GM21526 (cell line): Measurements from ENCODE around the gene NEU1.
"Not testable (repeated sequence)": the region's sequence is repeated elsewhere in the genome, so short reads cannot be mapped to it uniquely, and the experiment has no call there.

ENCODE experiments used
- ATAC-seq: cut with Tn5 transposase; IDR thresholded peaks from one replicate; pipeline ENCODE4 v1.9.1; 2021; ENCODE audit warnings: moderate library complexity; ENCODE audit not compliant: unreplicated experiment, low FRiP score

NEU1 gene

DNA sequence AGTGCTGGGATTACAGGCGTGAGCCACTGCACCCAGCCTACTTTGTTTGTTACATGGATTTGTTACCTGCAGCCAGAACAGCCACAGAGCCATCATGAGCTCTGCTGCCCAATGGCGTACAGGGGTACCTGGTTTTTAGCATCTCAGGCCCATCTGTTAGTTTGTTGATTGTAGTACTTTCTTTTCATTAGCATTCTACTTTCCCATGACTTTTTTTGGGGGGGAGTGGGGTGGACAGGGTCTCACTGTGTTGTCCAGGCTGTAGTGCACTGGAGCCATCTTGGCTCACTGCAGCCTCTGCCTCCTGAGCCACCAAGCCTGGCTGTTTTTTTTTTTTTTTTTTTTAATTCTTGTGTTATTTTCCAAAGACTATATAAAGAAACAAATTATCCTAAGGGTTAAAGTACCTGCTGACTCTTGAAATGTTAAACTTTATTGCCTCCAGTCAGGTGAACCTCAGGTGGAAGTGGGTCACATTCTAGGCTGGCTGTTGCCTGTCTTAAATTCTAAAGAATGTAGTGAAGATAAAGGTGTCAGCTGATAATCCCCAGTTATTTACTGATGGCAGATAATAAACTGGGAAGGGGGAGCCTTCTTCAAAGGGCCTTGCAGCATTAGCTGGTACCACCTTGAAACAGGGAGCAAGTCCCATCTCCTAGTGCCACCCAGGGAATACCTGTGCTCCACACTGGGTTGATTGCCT, 15.2 kb downstream of the NEU1 start:
- ATAC-seq: no peak

DNA sequence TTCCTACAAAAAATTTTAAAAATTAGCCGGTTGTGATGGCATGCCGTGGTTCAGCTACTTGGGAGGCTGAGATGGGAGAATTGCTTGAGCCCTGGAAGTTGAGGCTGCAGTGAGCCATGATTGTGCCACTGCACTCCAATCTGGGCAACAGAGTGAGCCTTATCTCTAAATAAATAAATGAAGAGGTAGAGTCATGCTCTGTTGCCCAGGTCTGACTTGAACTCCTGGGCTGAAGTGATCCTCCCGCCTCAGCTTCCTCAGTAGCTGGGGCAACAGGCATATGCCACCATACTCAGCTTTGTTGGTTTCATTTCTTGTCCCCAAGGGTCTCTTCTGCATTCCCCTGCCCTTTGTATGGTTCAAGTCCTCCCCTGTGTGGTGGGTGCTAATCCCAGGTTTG, 18.1 kb downstream of the NEU1 start:
- ATAC-seq: no peak

DNA sequence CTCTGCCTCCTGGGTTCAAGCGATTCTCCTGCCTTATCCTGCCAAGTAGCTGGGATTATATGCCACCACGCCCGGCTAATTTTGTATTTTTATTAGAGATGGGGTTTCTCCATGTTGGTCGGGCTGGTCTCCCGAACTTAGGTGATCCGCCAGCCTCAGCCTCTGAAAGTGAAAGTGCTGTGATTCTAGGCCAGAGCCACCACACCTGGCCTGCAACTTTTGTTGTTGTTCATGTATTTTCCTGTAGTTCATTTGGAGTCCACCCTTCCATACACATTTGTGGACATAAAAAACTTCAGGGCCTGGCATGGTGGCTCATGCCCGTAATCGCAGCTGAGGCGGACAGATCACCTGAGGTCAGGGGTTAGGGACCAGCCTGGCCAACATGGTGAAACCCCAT, 20.6 kb downstream of the NEU1 start:
- no peak for ATAC-seq

DNA sequence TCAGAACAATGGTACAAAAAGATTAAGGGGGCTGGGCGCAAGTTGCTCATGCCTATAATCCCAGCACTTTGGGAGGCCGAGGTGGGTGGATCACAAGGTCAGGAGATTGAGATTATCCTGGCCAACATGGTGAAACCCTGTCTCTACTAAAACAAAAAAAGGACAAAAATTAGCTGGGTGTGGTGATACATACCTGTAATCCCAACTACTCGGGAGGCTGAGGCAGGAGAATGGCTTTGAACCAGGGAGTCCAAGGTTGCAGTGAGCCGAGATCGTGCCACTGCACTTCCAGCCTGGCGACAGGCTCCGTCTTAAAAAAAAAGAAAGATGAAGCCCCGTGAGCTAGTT, 22.9 kb downstream of the NEU1 start:
- ATAC-seq: not testable (repeated sequence)

DNA sequence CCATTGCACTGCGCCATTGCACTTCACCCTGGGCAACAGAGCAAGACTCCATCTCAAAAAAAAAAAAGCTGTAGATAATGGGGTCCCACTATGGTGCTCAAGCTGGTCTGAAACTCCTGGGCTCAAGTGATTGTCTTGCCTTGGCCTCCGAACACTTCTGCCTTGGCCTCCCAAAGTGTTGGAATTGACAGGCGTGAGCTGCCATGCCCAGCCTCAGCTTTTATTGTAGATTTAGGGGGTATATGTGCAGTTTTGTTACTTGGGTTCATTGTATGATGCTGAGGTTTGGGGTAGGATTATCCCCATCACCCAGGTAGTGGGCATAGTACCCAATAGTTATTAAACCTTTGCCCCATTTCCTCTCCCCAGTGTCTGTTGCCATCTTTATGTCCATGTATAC, 23.7 kb downstream of the NEU1 start:
- ATAC-seq: no peak

DNA sequence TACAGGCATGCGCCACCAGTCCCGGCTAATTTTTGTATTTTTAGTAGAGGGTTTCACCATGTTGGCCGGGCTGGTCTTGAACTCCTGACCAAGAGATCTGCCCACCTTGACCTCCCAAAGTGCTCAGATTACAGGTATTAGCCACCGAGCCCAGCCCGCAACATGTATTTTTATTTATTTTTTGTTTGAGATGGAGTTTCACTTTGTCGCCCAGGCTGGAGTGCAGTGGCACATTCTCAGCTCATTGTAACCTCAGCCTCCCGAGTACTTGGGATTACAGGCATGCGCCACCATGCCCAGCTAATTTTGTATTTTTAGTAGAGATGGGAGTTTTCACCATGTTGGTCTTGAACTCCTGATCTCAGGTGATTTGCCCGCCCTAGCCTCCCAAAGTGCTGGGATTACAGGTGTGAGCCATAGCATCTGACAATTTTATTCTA, 24.5 kb downstream of the NEU1 start:
- not testable (repeated sequence) for ATAC-seq

DNA sequence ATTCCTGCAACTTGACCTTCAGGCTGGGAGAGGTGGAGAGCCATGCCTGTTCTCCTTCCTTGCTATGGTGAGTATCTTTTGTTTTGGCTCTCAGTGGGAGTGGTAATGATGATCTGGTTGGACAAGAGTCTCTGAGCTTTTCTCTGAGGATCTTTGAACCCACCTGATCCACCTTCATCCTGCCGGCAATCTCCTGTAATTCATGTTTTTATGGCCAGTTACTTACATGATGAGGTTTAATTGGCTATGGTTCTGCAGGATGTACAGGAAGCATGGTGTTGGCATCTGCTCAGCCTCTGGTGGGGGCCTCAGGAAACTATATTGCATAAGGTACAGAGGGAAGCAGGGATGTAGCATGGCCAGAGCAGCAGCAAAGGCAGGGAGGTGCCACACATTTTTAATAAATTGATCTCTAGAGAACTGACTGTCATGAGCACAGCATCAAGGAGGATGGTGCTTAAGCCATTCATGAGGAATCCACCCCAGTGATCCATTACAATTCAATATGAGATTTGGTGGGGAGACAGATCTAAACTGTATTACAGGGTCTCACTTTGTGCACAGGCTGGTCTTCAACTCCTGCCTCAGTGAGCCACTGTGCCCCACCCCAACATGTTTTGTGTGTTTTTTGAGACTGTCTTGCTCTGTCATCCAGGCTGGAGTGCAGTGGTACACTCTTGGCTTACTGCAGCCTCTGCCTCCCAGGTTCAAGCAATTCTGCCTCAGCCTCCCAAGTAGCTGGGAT, 25.1 kb downstream of the NEU1 start:
- ATAC-seq: no peak

DNA sequence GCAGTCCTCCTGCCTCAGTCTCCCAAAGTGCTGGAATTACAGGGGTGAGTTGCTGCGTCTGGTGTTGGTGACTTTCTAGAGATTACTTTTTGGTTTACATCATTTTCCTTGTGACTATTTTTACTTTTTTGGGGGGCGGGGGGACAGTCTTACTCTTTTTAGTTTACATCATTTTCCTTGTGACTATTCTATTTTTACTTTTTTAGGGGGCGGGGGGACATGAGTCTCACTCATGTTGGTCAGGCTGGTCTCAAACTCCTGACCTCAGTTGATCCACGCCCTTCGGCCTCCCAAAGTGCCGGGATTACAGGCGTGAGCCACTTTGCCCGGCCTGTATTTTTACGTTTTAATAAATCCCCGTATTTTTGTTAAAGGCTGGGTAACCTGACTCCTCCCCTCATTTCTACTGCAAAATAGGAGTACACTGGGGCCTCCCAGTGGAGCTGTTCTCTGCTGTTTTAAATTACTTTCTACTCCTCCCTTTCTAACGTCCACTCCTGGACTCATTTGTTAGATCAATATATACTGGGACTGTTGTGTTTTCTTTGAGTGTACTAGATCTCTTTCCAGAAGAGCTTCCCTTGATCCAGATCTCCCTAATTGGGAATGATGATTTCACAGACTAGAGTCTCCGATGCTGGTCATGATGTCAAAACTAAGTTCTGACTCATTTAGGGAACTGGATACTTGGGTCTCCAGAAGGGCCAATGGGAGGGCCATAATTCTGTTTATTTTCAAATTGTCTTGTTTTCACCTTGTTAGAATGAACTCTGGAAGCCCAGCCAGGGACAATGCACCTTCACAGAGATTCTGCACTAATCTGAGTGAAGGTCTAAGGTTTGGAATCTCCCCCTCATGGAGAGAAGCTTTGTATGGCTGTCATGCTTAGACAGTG, 25.9 kb downstream of the NEU1 start:
- no peak for ATAC-seq

DNA sequence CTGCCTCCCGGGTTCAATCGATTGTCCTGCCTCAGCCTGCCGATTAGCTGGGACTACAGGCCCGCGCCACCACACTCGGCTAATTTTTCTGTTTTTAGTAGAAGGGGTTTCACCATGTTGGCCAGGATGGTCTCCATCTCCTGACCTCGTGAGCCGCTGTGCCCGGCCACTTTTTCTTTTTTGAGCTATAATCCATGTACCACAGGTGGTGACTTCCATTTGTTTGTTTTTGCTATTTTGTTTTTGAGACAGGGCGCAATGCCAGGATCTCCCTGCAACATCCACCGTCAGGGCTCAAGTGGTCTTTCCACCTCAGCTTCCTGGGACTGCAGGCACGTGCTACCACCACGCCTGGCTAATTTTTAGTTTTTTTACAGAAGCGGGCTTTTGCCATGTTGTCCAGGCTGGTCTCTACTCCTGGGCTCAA, 26.6 kb downstream of the NEU1 start:
- no peak for ATAC-seq

DNA sequence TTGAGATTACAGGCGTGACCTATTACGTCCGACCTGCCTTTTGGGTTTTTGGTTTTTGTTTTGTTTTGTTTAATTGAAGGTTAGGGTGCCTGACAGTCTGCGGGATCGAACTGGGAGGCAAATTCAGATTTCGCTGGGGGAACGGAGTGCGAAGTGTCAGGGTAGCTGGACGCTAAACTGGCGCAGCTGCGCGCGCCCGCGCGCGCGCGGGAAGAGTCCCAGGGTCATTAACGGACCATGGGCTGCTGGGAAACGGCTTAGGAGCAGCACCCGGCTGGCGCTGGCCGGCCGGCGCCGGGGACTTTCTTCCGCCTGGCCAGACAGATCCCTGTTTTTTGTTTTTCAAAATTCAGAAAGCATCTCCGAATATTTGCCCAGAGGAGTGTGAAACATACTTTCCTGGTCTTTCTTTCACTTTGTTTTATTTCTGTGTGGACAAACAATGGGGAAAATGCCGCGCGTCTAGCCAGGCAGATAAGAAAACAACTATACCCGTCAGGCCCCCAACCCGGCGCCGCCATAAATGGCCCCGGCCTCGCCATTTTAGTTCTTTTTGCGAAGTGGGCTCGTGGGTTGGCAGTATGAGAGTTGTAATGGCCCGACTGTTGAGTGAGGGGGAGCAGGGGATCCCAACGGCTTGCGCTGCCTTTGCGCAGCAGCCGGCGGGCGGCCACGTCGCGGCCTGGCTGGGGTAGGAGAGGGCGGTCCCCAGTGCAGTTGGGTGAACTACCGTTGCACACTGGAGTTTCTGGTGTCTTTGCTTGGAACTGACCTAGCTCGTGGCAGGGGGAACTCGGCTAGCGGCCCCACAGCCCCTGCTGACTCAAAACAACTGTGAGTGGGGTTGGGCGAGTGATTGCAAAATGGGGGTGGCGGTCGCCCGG, 28.0 kb downstream of the NEU1 start:
- ATAC-seq: peak; percentile 35

DNA sequence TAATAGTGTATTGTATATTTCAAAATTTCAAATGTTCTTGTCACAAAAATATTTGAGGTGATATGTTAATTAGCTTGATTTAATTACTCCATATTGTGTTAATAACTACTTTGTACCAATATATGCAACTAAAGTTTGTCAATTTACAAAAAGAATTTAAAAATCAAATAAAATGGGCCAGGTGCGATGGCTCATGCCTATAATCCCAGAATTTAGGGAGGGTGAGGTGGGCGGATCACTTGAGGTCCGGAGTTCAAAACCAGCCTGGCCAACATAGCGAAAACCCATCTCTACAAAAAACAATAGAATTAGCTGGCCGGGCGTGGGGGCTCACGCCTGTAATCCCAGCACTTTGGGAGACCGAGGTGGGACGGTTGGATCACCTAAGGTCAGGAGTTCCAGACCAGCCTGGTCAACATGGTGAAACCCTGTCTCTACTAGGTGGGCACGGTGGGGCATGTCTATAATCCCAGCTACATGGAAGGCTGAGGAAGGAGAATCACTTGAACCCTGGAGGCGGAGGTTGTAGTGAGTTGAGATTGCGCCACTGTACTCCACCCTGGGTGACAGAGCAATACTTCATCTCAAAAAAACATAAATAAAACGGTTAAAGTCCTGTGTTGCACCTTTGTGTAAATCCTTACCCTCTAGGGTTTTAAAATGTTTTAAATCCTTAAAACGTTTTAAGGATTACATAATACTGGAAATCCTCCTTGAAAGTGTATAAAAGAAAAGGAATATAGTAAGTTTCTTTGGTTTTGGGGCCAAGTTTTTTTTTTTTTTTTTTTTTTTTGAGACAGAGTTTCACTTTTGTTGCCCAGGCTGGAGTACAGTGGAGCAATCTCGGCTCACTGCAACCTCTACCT, 31.0 kb downstream of the NEU1 start:
- ATAC-seq: no peak

DNA sequence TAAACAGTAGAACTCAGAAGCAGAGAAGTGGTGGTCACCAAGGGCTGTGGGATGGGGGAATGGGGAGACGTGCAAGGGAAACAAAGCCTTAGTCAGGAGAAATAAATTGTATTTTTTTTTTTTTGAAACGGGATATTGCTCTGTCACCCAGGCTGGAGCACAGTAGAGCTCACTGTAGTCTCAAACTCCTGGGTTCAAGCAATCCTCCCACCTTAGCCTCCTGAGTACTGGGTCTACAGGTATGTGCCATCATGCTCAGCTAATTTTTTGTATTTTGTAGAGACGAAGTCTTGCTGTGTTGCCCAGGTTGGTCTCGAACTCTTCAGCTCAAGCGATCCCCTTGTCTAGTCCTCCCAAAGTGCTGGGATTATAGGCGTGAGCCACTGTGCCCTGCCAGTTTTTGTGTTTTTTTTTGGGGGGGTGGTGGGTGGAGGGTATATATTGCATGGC, 31.7 kb downstream of the NEU1 start:
- no peak for ATAC-seq

DNA sequence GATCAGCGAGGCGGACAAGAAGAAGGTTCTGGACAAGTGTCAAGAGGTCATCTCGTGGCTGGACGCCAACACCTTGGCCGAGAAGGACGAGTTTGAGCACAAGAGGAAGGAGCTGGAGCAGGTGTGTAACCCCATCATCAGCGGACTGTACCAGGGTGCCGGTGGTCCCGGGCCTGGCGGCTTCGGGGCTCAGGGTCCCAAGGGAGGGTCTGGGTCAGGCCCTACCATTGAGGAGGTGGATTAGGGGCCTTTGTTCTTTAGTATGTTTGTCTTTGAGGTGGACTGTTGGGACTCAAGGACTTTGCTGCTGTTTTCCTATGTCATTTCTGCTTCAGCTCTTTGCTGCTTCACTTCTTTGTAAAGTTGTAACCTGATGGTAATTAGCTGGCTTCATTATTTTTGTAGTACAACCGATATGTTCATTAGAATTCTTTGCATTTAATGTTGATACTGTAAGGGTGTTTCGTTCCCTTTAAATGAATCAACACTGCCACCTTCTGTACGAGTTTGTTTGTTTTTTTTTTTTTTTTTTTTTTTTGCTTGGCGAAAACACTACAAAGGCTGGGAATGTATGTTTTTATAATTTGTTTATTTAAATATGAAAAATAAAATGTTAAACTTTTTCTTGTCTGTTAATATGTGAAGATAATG, 32.9 kb downstream of the NEU1 start:
- ATAC-seq: no peak

DNA sequence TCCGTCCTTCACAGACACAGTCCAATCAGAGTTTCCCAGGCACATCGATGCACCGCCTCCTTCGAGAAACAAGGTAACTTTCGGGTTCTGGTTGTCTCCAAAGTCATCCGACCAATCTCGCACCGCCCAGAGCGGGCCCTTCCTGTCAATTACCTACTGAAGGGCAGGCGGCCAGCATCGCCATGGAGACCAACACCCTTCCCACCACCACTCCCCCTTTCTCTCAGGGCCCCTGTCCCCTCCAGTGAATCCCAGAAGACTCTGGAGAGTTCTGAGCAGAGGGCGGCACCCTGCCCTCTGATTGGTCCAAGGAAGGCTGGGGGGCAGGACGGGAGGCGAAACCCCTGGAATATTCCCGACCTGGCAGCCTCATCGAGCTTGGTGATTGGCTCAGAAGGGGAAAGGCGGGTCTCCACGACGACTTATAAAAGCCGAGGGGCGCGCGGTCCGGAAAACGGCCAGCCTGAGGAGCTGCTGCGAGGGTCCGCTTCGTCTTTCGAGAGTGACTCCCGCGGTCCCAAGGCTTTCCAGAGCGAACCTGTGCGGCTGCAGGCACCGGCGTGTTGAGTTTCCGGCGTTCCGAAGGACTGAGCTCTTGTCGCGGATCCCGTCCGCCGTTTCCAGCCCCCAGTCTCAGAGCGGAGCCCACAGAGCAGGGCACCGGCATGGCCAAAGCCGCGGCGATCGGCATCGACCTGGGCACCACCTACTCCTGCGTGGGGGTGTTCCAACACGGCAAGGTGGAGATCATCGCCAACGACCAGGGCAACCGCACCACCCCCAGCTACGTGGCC, 35.1 kb downstream of the NEU1 start, which contains the start of gene HSPA1B:
TSS of gene HSPA1B (plus strand) at position 453 of the 794 bp plus-strand sequence. CDS start at position 666, 213 bp downstream.
- peak; percentile 56 for ATAC-seq

DNA sequence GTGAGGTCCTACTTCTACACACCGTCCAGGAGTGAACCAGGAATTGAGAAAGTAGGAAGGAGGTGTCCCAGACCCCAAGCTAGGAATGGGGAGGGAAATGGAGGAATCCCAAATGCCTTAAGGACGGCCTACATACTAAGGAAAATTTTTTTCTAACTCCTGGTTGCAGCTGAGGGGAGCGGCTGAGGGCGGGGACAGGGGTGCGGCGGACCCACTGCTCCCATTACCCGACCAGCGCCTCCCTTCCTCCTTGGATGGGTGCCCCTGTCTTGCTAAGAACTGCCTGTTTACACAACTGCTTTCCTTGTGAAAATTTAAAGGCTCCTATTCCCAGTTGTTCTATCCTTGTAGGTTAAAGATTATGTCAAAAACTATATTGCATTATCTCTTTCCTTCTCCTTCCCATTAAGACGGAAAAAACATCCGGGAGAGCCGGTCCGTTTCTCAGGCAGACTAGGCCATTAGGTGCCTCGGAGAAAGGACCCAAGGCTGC, 35.8 kb downstream of the NEU1 start:
- no peak for ATAC-seq

DNA sequence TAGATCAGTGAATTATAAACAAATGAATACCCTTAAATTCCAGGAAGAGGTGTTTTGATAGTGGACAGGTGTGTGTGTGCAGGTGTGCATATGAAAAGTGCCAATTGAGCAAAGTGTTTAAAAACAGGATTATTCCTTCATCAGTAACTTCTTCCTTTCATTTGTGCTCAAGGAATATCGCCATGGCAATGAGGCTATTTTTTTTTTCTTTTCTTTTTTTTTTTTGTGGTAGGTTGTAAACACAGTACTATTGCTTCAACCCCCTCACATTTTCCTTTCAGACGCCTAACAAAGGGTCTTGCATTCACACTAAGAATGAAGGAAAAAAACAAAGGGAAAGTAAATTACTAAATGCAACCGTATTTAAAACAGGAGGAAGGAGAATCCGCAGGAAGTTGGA, 37.1 kb downstream of the NEU1 start:
- no peak for ATAC-seq

DNA sequence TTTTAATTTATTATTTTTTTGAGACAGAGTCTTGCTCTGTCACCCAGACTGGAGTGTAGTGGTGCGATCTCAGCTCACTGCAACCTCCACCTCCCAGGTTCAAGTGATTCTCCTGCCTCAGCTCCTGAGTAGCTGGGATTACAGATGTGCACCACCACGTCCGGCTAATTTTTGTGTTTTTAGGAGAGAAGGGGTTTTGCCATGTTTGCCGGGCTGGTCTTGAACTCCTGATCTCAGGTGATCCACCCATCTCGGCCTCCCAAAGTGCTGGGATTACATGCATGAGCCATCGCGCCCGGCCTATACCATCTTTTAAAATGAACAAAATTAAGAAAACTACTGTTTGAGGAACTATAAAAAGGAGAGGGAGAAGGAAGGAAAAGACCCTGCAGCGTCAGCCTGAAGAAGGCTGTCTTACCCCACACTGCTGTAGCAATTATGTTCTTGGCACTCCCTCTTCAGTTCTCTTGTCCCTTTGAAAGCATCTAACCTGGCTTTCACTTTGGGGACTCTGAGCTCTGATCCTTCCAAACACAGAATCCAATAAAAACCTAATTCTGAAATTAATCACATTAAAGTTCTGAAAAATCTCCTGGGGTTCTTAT, 38.9 kb downstream of the NEU1 start:
- ATAC-seq: not testable (repeated sequence)
